Measurements from ENCODE around the gene SAFB.

DNA sequence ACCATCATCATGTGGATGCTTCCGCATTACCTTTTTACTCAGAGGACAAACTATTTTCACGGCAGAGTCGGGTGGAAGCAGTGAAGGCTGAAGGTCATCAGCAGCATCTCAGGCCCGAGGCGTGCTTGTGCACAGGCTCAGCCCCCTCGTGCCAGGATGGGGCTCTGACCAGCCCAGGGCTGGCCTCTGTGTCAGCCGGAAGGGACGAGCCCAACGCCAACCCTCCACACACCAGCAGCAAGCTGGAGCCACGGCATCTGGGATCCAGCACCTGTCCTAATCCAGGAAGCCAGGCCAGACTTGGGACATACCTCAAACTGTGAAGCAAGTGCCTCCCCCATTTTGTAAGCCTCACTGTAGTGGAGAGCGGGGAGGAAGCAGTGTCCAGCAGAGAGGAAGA, 46.3 kb downstream of the SAFB start:
- no peak for TF ChIP-seq CTCF (IDR thresholded peaks at IDR 0.05)
- TF ChIP-seq POLR2AphosphoS5 (IDR thresholded peaks at IDR 0.05; ENCODE audit: low read depth, low read length): no peak
- TF ChIP-seq MEF2A (IDR thresholded peaks at IDR 0.05; ENCODE audit: borderline replicate concordance, low read depth): no peak
- TF ChIP-seq, protein P1, sequence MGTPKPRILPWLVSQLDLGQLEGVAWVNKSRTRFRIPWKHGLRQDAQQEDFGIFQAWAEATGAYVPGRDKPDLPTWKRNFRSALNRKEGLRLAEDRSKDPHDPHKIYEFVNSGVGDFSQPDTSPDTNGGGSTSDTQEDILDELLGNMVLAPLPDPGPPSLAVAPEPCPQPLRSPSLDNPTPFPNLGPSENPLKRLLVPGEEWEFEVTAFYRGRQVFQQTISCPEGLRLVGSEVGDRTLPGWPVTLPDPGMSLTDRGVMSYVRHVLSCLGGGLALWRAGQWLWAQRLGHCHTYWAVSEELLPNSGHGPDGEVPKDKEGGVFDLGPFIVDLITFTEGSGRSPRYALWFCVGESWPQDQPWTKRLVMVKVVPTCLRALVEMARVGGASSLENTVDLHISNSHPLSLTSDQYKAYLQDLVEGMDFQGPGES (IDR thresholded peaks at IDR 0.05; ENCODE audit: low read depth, low read length): no peak
- TF ChIP-seq, protein P2, sequence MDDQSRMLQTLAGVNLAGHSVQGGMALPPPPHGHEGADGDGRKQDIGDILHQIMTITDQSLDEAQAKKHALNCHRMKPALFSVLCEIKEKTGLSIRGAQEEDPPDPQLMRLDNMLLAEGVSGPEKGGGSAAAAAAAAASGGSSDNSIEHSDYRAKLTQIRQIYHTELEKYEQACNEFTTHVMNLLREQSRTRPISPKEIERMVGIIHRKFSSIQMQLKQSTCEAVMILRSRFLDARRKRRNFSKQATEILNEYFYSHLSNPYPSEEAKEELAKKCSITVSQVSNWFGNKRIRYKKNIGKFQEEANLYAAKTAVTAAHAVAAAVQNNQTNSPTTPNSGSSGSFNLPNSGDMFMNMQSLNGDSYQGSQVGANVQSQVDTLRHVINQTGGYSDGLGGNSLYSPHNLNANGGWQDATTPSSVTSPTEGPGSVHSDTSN (IDR thresholded peaks at IDR 0.05): no peak
- TF ChIP-seq TEAD4 (IDR thresholded peaks at IDR 0.05; ENCODE audit: borderline replicate concordance, insufficient read depth): no peak
- TF ChIP-seq RAD21 (IDR thresholded peaks at IDR 0.05; ENCODE audit: low read length): no peak
- no peak for TF ChIP-seq FOXM1 (IDR thresholded peaks at IDR 0.05; ENCODE audit: low read depth)
- TF ChIP-seq FOXJ3 (CRISPR knock-in tag; IDR thresholded peaks at IDR 0.05): no peak
